ENCODE measurements around the gene SUCLG2.
"Not testable (repeated sequence)": the region's sequence is repeated elsewhere in the genome, so short reads cannot be mapped to it uniquely, and the experiment has no call there.

- TF ChIP-seq, protein P1, sequence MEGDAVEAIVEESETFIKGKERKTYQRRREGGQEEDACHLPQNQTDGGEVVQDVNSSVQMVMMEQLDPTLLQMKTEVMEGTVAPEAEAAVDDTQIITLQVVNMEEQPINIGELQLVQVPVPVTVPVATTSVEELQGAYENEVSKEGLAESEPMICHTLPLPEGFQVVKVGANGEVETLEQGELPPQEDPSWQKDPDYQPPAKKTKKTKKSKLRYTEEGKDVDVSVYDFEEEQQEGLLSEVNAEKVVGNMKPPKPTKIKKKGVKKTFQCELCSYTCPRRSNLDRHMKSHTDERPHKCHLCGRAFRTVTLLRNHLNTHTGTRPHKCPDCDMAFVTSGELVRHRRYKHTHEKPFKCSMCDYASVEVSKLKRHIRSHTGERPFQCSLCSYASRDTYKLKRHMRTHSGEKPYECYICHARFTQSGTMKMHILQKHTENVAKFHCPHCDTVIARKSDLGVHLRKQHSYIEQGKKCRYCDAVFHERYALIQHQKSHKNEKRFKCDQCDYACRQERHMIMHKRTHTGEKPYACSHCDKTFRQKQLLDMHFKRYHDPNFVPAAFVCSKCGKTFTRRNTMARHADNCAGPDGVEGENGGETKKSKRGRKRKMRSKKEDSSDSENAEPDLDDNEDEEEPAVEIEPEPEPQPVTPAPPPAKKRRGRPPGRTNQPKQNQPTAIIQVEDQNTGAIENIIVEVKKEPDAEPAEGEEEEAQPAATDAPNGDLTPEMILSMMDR (IDR thresholded peaks at IDR 0.05) = not testable (repeated sequence)
- TF ChIP-seq POLR2A (IDR thresholded peaks at IDR 0.05) = not testable (repeated sequence)
Measured at GRCh38 chr3:67537203-67537602, 117.2 kb downstream of the SUCLG2 start.
